Measurements from ENCODE around the gene MTFR1L. TPM values are rescaled to one million over a fixed set of nuclear protein-coding genes. Genes with fewer than 3 reads are reported as not detected.

Gene MTFR1L
- total and polyA plus RNA-seq, 2 donors from 2014 or later: 66.6 to 108 TPM

GRCh38 chr1:25773441-25774125, 46.2 kb upstream of the MTFR1L start:
- peak; percentile 66 for FAIRE-seq
- Histone ChIP-seq H3K4me1 (ENCODE audit: control insufficient read depth in 2 of 3, insufficient read depth in 2 of 3, low read depth in 1 of 3, low read length in 3 of 3) (peaks cover 13 to 60% (median 43%) of the 10 kb centered on the region in 3 donors), H3K9me3 (ENCODE audit: control insufficient read depth in 2 of 3, insufficient read depth in 1 of 3, low read length in 3 of 3) (no peaks in the 10 kb centered on the region), H3K9ac (ENCODE audit: low read length in 3 of 3) (peak overlapping the region in 1 of 3 donors; percentile 28), H3K27me3 (ENCODE audit: control insufficient read depth, insufficient read depth, low read length) (no peaks in the 10 kb centered on the region), H3K27ac (ENCODE audit: low read depth in 2 of 2, low read length in 2 of 2) (peak overlapping the region; percentile 66 to 90), H3K36me3 (ENCODE audit: control insufficient read depth in 2 of 3, insufficient read depth in 3 of 3, low read length in 3 of 3) (no peaks in the 10 kb centered on the region), H3K4me3 (ENCODE audit: low read length in 3 of 3) (no peak overlapping the region)
- DNase-seq: peak; percentile 86 to 92 (median 90)
- TF ChIP-seq, protein P1, sequence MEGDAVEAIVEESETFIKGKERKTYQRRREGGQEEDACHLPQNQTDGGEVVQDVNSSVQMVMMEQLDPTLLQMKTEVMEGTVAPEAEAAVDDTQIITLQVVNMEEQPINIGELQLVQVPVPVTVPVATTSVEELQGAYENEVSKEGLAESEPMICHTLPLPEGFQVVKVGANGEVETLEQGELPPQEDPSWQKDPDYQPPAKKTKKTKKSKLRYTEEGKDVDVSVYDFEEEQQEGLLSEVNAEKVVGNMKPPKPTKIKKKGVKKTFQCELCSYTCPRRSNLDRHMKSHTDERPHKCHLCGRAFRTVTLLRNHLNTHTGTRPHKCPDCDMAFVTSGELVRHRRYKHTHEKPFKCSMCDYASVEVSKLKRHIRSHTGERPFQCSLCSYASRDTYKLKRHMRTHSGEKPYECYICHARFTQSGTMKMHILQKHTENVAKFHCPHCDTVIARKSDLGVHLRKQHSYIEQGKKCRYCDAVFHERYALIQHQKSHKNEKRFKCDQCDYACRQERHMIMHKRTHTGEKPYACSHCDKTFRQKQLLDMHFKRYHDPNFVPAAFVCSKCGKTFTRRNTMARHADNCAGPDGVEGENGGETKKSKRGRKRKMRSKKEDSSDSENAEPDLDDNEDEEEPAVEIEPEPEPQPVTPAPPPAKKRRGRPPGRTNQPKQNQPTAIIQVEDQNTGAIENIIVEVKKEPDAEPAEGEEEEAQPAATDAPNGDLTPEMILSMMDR (IDR thresholded peaks at IDR 0.05; ENCODE audit: borderline replicate concordance, extremely low read depth, insufficient read depth): no peak
- intact Hi-C loops (cut with DNase I): no loop called here

DNA sequence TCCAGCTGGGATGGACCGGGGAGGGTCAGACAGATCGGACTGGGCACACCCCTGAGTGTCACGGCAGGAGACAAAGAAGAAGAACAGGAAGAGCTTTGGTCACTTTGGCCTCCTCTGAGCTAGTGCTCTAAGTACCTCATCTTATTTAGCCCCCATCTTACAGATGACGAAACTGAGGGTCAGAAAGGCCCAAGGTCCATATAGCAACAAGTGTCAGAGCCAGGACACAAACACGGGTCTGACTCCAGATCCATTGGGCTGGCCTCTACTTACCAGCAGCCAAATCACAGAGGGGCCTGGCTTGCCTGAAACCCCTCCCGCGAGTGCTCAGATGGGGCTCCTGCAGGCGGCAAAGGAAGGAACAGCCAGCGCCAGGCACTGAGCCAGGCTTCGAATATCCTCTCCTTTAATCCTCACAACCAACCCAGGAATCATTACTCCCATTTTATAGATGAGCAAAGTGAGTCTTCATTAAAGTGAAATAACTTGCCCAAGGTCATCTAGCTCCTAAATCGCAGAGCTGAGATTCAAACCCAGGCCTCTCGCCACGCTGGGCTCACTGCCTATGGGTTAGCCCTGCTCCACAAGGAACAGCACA, 45.4 kb upstream of the MTFR1L start:
- TF ChIP-seq, protein P1 (IDR thresholded peaks at IDR 0.05; ENCODE audit: borderline replicate concordance, extremely low read depth, insufficient read depth): no peak
- intact Hi-C loops (cut with DNase I): no loop called here
- Histone ChIP-seq H3K27me3 (ENCODE audit: control insufficient read depth, insufficient read depth, low read length) (no peaks in the 10 kb centered on the region), H3K36me3 (ENCODE audit: control insufficient read depth in 2 of 3, insufficient read depth in 3 of 3, low read length in 3 of 3) (no peaks in the 10 kb centered on the region), H3K27ac (ENCODE audit: low read depth in 2 of 2, low read length in 2 of 2) (peak overlapping the region; percentile 66 to 90), H3K9me3 (ENCODE audit: control insufficient read depth in 2 of 3, insufficient read depth in 1 of 3, low read length in 3 of 3) (no peaks in the 10 kb centered on the region), H3K4me3 (ENCODE audit: low read length in 3 of 3) (no peak overlapping the region), H3K9ac (ENCODE audit: low read length in 3 of 3) (peak overlapping the region in 1 of 3 donors; percentile 28), H3K4me1 (ENCODE audit: control insufficient read depth in 2 of 3, insufficient read depth in 2 of 3, low read depth in 1 of 3, low read length in 3 of 3) (peaks cover 8 to 55% (median 40%) of the 10 kb centered on the region in 3 donors)
- DNase-seq: no peak
- FAIRE-seq: no peak

DNA sequence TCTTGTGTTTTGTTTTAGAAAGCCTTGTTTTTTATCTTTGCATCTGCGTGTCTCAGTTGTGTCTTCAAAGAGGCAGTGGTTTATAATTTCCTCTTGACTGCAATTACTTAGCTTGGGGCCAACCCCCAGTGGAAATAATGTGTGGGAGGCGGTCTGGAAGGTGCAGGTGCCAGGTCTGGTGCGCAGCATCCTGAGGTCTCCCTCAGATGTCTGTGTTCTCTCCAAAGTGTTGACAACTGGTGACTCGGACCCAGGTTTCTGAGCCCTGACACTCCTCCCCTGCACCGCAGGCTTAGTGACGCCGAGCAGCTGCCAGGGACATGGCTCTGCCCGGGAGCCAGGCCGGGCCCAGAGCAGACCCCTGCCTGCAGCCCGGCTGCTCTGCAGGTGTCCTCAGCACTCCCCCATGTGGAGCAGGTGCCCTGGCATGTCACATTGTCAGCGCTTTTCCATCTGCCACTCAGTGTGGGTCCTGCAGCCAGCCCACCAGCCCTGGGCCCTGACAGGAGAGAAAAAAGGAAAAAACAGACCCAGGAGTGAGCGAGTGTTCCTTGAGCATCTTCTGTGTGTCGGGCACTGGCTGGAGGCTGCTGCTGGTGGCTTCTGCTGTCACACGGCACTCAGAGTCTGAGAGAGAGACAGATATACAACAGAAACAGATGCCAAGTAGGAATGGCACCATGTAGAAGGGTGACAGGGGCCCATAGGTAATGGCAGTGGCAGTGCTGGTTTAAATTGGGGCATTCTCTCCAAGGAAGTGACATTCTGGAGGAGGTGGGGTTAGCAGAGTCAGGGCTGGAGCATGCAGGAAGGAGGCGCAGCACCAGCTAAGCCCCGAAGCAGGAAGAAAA, 44.6 kb upstream of the MTFR1L start:
- Histone ChIP-seq H3K4me3 (ENCODE audit: low read length in 3 of 3) (no peak overlapping the region), H3K4me1 (ENCODE audit: control insufficient read depth in 2 of 3, insufficient read depth in 2 of 3, low read depth in 1 of 3, low read length in 3 of 3) (peaks cover 8 to 47% (median 32%) of the 10 kb centered on the region in 3 donors), H3K9me3 (ENCODE audit: control insufficient read depth in 2 of 3, insufficient read depth in 1 of 3, low read length in 3 of 3) (no peaks in the 10 kb centered on the region), H3K27me3 (ENCODE audit: control insufficient read depth, insufficient read depth, low read length) (no peaks in the 10 kb centered on the region), H3K27ac (ENCODE audit: low read depth in 2 of 2, low read length in 2 of 2) (peak overlapping the region; percentile 34 to 90), H3K36me3 (ENCODE audit: control insufficient read depth in 2 of 3, insufficient read depth in 3 of 3, low read length in 3 of 3) (no peaks in the 10 kb centered on the region), H3K9ac (ENCODE audit: low read length in 3 of 3) (peak overlapping the region in 1 of 3 donors; percentile 28)
- TF ChIP-seq, protein P1 (IDR thresholded peaks at IDR 0.05; ENCODE audit: borderline replicate concordance, extremely low read depth, insufficient read depth): no peak
- intact Hi-C loops (cut with DNase I): no loop called here
- DNase-seq (peak in 4 of 5 donors; percentile 53 to 68 (median 58)), FAIRE-seq (no peak)

Measured in kidney (tissue), 14 donors.